Mucosa of gallbladder (tissue), 1 donor: ENCODE data around the gene MED12L. TPM values are rescaled to one million over a fixed set of nuclear protein-coding genes. Genes with fewer than 3 reads are reported as not detected.

ENCODE experiments used
- total RNA-seq: library from RNA; stranded (reverse); gene quantifications from one replicate; pipeline ENCODE4 v1.2.1, GENCODE V29; 2021
- donor health status: DM: no; HTN: no; CAD: no.

The MED12L gene
- total RNA-seq, 1 donor from 2014 or later: 7.5 TPM

Other genes with a start within 250 kb of the MED12L start
- not detected for gene MINDY4B, start 180.2 kb upstream of the MED12L start, total RNA-seq
- not detected for gene CLRN1, start 112.9 kb upstream of the MED12L start, total RNA-seq
- gene GPR171, start 117.6 kb downstream of the MED12L start, total RNA-seq: 2.0 TPM
- gene P2RY14, start 192.9 kb downstream of the MED12L start, total RNA-seq: 14.6 TPM
- gene GPR87, start 231.2 kb downstream of the MED12L start, total RNA-seq: not detected
- 4.0 TPM for gene P2RY13, start 243.9 kb downstream of the MED12L start, total RNA-seq